Dermis blood vessel endothelial cell (primary cell): ENCODE measurements around the gene TMEM9B. TPM values are rescaled to one million over a fixed set of nuclear protein-coding genes. Genes with fewer than 3 reads are reported as not detected.
"Not testable (repeated sequence)": the region's sequence is repeated elsewhere in the genome, so short reads cannot be mapped to it uniquely, and the experiment has no call there.

ENCODE experiments used
- DNase-seq: peaks from one replicate; pipeline ENCODE4 v3.0.0; 2010
- total RNA-seq: library from RNA; depleted of rRNA; stranded (reverse); fragments of >200 nt; gene quantifications from 2 replicates; pipeline ENCODE4 v1.2.3, GENCODE V29; 2014

The TMEM9B gene
- total RNA-seq, 1 donor from 2014 or later, result 41.9 TPM

DNA sequence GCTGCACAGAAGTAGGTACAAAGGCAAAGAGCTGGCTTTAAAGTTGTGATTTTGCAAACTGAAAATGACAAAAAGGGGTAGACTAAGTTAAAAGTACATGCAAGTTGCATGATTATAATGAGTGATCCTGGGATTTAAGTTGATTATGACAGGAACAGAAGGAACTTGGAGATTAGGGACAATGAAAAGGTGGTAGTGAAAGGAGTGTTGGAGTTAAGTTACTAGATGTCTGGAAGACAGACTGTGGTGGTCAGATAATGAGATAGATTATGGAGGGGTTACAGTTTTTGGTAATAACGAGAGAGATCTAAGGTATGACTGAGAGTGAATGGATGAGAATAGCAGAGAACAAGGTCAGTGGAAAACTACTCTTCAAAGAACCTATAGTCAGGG lies 7.7 kb upstream of the TMEM9B start:
- no peak for DNase-seq

DNA sequence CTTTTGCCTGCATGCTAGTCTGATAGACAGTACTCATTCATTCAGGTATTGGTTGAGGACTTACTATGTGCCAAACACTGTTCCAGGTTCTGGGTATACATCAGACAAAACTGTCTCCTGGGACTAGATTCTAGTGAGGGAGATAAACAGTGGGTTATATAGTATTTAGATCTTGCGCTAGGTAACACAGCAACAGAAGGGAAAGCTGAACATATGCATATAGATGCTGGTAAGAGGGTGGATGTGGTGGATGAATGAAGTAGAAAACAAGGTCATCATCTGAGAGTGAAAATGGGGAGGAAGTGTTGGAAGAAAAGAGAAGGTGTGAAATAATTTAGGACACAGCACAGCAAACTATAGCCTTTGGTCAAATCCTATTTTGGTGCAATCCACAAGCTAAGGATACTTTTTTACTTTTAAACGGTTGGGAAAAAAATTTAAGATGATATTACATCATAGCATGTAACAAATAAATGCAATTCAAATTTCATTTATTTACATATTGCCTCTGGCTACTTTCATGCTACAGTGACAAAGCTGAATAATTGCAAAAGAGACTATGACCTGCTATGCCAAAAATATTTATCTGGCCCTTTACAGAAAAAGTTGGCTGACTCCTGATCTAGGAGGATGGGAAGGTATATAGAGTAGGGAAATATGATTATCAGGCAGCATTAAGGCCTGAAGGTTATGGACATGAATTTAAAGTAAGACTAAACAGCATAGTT lies 7.1 kb upstream of the TMEM9B start:
- DNase-seq, result no peak

DNA sequence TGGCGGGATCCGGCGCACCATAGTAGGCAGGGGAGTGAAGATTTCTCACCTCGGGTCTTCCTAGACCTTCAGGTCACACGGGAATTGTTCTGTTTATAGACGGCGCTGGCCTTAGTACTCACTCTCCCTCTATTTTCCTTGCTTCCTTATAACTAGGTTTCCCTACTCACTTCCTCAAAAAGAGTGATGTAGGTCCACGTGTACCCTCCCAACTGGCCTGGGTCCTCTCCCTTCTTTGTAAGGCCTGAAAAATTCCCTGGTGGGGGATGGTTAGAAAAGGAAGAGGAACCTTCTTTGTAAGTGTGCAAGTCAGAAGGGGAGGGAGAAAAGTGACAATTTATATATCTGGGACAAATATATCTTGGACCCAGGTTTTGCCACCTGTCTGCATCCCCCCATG lies 2.9 kb upstream of the TMEM9B start:
- DNase-seq, result no peak

DNA sequence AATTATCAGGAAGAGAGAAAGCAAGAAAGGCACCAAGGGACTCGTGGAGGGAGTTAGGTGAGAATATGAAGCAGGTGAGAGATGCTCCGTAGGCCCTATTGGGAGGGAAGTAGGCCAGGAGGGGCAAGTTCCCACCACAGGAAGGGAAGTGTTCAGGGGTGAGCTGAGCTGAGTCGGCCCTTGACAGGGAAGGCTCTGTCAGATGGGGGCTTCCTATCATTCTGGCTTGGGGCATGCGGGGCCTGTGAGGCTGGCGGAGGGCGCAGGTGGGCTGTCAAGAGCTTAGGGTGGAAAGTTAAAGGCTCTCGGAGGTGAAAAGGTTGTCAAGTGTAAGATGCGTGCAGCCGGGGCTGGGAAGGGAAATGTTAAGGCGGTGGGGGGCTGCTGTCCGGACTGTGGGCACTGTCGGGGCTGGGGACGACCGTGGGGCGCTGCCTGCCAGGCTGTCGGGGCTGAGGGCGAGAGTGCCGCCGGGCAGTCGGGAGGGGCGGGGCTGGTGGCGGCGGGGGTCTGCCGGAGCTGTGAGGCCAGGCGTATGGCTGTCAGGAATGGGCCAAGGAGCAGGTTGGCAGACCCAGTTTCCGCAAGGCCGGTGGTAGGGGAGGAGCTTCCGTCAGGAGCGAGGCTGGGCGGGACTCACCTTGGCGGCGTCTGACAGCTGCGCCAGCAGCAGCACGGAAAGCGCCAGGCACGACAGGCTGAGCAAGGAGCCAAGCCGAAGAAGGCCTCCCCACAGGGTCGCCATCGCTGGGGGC lies 496 bp downstream of the TMEM9B start:
- peak; percentile 75 for DNase-seq

DNA sequence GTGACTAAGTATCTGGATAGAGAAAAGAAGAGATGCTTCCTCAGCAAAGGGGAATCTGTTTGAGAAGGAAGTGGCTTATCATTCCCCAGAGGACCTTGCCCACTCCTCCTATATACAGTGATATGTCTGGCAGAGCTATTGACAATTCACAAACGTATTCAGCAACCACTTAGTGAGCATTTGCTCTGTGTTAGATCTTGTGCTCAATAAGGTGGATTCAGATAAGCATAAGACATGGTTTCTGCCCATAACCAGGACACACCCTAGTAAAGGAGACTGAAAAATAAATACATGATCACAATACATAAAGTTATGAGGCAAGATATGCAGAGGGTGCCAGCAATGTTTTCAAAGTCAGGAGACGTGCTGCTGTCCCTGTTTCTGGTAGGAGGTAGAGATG lies 1.4 kb downstream of the TMEM9B start:
- DNase-seq, result no peak

DNA sequence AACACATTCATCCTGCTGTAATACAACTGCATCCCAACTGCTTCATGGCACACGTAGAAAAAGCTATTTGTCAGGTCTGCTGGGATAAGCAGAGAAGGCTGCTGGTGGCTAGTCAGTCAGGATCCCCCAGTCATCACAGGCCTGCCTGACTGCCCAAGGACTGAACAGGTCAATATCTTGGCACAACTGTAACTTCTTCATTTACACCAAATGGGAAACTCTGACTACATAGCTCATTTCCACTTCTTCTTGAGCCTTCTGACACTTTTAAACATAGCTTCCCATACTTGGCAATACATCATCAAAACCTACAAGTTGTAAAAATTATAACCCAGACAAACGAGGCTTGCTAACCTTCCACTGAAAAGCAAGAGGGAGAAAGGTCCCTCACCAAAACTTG lies 2.8 kb downstream of the TMEM9B start:
- DNase-seq, result no peak

DNA sequence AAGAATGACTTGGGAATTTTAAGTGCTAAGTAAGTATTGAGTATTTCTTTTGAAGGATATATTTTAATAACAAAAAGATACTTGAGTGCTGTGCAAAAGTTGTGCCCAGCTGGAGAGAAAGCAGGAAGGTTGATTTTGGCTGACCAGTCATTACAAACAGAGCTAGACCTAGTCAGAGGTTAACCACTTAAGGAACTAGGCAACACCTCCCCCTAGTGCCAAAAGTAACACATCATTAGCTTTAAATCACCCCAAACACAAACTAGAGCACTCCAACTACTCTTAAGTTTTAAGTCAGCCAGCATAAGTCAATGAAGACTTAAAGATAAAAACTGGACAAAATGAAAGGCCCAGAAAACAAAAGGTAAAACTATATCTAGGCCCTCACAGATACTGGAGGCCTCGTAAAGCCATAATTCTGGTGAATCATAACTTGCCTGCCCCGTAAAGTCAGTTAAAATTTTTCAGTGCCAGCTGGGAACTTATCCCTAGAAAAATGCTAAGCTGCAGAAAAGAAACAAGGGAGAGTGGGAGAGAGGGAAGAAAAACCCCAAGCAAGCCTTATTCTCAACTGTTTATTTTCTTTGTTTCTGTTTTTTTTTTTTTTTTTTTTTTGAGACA lies 4.6 kb downstream of the TMEM9B start:
- peak; percentile 89 for DNase-seq

DNA sequence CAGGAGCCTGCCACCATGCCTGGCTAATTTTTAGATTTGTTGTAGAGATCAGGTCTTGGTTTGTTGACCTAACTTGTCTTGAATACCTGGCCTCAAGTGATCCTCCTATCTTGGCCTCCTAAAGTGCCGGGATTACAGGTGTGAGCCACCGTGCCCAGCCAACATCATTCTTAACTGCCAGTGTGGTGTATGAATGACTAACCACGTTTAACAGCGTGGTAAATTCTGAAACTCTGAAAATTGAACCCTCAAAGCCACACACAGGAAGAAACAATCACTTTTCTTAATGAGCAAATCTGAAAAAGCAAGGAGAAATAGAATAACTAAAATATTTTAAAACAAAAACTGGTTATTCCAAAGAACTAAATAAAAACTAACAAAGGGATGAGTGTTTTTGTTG lies 7.4 kb downstream of the TMEM9B start:
- no peak for DNase-seq

DNA sequence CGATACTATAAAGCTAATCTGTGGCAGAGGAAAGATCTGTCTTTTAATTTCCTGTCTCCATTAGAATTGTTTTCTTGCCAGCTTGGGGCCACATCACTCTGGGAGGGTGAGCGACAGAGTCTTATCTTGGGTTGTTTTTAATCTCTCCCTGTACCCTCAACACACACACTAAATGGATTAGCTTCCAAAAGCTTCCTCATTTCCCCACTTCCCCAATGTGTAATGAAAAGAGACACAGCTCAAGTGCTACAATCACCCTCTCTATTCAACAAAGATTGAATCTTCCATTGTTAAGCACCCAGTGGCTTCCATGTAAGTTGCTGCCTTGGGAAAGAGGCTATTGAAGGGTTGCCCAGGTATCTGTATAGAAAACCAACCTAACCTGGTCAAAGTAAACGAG lies 15.4 kb downstream of the TMEM9B start:
- no peak for DNase-seq

DNA sequence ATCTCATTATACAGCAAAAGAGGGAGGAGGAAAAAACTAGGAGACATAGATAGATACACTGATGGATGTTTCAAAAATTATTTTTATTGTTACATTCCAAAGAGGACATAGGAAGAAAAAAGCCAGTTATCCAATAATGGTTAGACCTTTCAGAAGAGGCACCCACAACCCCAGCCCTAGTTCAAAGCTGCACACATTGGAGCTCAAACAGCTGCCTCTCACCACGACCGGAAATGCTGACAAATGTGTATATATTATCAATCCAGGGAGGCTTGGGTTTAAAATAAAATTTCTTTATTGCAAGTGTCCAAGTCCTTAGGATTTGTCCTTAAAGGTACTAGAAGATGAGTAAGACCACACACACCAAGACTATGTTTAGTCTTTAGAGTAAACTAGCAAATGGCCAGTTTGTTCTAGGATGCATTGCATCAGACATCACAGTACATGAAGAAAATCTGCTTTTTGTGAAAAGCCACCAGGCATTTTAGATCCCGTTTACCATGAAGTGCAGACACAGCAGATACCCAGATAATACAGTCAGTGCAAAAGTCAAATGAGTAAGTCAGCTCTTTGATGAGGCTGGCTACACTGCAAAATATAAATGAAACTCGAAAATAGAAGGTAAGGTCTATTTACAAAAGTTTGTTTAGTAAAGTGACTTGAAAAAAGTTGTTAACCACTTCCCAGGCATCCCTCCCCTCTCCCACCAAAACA lies 16.9 kb downstream of the TMEM9B start:
- no peak for DNase-seq

DNA sequence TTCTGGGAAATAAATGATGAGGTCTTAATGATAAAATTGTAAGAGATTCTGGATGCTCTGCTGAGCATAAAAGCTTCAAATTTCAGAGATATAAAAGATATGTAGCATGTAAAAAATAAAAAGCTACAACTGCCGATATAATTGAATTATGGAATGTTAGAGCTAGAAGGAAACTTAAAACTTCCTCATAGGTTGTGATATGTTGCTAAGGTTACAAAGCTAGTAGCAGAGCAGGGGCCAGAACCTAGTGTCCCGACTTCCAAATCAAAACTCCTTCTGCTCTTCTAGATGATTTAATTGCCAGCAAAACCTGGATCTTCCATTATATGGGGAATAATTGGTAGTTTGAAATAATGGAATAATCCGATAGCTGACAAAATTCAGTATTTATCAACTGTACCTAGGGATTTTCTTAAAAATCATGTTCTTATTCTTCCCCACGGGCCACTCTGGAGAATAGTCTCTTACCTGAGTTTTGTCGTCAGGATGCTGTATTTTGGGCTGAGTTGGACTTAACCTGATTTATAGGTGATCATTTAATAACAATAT lies 21.6 kb downstream of the TMEM9B start, which contains the start of gene ASCL3:
TSS of gene ASCL3 (minus strand) at position 499 of the 549 bp plus-strand sequence. CDS start 4,855 bp downstream, outside the sequence.
- no peak for DNase-seq

DNA sequence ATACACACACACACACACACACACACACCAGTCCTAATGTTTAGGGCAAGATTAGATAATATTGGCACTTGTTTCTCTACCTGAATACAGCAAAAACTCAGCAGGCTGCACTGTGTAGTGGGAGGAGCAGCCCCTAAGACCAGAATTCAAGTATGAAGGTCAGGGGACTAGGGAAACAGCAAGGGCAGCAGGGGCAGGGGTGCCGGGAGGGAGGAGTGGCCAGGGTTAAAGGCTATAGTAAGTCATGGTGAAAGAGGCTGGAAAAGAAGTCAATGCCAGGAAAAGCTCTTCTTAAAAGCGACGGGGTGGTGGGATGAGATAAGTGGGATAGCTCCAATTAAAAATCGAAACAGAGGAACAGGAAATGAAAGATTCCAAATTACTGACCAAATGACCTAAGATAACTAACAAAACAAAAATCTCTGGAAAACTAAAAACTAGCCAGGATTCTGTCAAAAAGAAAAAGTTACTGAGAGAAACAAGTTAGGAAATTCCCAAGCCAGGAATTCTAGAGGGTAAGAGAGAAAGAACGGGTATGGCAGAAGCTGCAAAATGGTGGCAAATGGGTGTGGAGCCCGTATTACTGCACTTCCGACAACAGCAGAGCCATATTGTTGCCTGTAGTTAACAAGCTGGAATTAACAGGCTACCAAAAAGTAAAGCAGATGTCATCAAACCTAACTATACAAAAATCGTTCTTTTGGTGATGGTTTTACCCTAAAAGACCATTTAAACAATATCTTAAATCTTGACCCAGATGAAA lies 22.7 kb downstream of the TMEM9B start:
- no peak for DNase-seq

DNA sequence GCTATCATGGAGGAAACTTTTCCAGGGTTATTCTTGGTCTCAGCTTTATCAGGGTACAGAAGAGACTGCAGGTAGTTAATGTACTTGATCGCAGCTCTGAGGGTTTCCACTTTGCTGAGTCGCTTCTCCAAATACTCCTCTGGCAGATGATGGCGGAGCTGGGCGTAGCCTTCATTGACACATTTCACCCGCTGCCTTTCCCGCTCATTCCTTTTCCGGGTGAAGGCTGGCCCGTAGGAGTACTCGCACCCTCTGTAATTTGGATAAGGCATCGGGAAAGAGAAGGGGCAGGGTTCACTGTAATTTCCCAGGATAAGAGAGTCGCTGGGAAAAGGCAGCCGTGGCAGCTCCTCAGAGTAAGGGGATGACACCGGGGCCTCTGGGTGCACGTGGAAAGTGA lies 26.6 kb downstream of the TMEM9B start:
- no peak for DNase-seq

DNA sequence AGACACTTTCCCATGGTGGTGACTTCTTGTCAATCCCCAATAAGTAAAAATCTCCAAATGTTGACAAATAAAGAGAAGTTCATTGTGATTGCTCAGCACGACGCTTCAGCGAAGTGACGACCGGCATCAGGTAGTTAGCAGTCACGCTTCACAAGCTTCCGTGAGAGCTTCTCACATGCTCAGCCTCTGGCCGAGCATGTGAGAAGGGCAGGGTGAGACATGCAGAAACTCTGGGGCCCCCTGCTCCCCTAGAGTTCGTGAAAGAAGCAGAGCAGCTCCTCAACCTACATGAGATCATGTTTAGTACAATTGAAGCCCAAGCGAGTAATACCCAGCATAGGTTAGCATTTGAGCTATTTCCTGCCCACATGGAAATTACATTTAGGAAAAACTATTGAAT lies 27.1 kb downstream of the TMEM9B start:
- no peak for DNase-seq

DNA sequence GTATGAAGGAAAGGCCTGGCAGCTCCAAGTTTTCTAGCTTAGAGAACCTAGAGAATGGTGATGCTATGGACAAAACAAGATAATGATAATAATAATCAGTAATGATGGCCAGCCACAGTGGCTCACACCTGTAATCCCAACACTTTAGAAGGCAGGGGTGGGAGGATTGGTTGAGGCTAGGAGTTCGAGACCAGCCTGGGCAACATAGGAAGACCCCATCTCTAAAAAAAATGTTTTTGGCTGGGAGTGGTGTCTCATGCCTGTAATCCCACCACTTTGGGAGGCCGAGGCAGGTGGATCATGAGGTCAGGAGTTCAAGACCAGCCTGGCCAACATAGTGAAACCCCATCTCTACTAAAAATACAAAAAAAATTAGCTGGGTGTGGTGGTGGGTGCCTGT lies 28.5 kb downstream of the TMEM9B start:
- DNase-seq, result not testable (repeated sequence)

DNA sequence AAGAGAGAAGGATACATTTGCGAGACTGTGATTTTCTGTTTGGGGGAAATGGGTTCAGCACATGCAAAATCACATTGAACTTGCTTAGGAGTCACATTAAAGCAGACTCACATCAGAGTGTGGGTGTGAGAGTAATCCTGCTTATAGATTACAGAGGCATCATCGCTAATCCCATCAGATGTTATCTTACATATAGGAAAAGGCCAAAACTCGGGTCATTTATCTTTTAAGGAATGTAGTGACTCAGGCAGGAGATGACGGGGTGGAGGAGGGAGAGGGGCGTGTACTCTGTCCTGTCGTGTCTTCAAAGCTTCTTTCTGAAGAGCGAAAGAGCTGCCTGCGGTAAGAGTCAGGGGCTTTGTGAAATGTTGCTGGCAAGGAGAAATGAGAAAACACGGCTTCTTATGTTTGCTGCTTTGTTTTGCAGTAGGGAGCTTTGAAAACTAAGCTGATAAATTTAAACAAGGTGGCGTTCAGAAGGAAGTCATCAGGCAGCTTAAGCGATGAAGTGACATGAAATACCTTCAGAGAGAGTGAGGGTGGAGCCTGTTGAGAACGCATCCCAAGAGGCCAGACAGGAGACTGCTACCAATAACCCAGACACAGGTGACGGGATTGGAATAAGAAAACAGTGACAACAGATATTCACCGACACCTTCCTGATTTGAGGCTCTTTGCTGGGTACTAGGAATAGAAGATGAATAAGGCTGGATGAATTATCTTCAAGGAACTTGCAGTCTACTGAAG lies 29.3 kb downstream of the TMEM9B start:
- peak; percentile 43 for DNase-seq

DNA sequence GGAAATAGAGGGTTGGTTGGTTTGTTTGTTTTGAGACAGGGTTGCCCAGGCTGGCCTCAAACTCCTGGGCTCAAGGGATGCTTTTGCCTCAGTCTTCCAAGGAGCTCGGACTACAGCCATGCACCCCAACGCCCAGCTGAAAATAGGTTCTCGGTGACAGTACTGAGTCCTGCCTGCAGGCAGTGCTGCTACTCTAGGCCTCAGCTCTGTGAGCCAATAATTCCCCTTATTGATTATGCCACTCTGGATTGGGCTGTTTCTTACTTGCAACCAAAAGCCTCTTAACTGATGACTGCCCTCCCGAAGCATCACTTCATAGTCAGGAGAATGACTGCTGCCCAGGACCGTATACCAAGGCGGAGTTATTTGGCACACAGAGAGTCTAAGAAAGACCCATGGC lies 30.3 kb downstream of the TMEM9B start:
- DNase-seq, result no peak

DNA sequence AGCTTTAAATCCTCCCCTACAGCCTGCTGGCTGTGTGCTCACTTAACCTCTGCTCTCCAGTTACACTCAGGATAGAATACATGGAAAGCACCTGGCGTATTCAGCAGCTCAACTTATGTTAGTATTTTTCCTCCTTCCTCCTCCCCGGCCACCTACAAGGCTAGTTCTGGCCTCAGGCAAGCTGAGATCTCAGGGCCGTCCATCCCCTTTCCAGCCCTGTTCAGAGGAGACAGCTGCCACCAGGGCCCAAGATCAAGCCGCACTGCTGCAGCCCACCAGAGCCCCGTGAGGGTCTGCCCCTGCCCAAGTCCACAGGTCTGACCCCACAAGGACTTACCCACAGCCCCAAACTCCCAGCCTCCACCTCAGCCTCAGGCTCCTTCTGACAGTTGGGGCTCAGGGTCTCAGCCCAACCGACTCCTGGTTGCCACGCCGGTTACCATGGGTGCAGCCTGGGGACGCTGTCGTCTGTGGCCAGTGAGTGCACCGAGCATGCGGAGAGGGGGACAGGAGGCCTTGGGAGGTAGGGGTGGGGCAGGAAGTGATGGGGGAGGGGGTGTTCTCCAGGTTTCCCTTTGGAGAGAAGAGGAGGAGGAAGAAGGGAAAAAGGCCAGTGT lies 31.6 kb downstream of the TMEM9B start, which contains the start of gene C11orf16:
TSS of gene C11orf16 (minus strand) at position 384 of the 617 bp plus-strand sequence. CDS start 639 bp downstream, outside the sequence.
- DNase-seq, result no peak

DNA sequence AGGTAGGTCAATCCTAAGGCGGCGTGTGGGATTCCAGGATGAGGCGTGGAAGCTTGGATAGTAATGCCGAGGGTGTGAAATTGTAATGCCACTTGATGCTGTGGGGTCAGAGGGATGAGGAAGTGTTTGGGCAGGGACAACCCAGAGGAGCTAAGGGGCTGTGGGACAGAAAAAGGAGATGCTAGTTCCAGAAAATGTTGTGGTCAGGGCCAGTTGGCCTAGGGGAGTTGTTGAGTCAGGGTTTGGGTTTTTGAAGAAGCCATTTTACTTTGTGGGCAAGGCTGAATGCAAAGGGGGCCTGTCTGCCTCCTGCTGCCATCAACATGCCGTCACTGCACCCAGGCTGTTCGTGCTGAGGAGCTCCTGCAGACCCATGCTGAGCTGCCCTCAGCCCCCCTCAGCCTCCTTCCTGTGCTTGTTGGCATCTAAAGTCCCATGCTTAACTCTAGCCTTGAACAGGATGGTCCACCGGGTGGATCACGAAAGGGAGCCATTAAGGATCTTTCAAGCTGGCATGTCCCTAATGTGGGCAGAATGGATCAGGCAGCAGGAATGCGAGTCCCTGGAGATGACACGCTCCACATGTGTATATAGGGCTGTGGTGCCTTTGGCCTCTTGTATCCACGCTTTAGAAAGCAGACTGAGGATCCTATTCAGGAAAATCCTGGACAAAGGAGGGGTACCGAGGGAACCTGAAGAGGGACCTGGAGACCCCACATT lies 33.6 kb downstream of the TMEM9B start:
- DNase-seq, result no peak
